Measurements from ENCODE around the gene CACNA1B. TPM values are rescaled to one million over a fixed set of nuclear protein-coding genes. Genes with fewer than 3 reads are reported as not detected.

Gene CACNA1B
- total RNA-seq, 1 donor from 2014 or later, result under 0.01 TPM

GRCh38 chr9:138050472-138051330 lies 173.1 kb downstream of the CACNA1B start:
- H3K4me3 ChIP-seq (ENCODE audit: low read depth, low read length), result no peak overlapping the region
- DNase-seq (ENCODE audit: low read depth), result no peak
- TF ChIP-seq CTCF (conservative IDR thresholded peaks at IDR 0.05; ENCODE audit: low read depth, low read length), result no peak

- no peak for TF ChIP-seq CTCF (conservative IDR thresholded peaks at IDR 0.05; ENCODE audit: low read depth, low read length)
- no peak overlapping the region for H3K4me3 ChIP-seq (ENCODE audit: low read depth, low read length)
- DNase-seq (ENCODE audit: low read depth), result no peak
Measured at GRCh38 chr9:138051586-138052321, 174.2 kb downstream of the CACNA1B start.

GRCh38 chr9:138052322-138052615 lies 174.7 kb downstream of the CACNA1B start:
- H3K4me3 ChIP-seq (ENCODE audit: low read depth, low read length), result no peak overlapping the region
- no peak for TF ChIP-seq CTCF (conservative IDR thresholded peaks at IDR 0.05; ENCODE audit: low read depth, low read length)
- DNase-seq (ENCODE audit: low read depth), result no peak

- no peak for TF ChIP-seq CTCF (conservative IDR thresholded peaks at IDR 0.05; ENCODE audit: low read depth, low read length)
- no peak for DNase-seq (ENCODE audit: low read depth)
- no peak overlapping the region for H3K4me3 ChIP-seq (ENCODE audit: low read depth, low read length)
Measured at GRCh38 chr9:138052635-138053320, 175.2 kb downstream of the CACNA1B start.

GRCh38 chr9:138053321-138053868 lies 175.8 kb downstream of the CACNA1B start:
- H3K4me3 ChIP-seq (ENCODE audit: low read depth, low read length), result no peak overlapping the region
- no peak for DNase-seq (ENCODE audit: low read depth)
- TF ChIP-seq CTCF (conservative IDR thresholded peaks at IDR 0.05; ENCODE audit: low read depth, low read length), result no peak

- TF ChIP-seq CTCF (conservative IDR thresholded peaks at IDR 0.05; ENCODE audit: low read depth, low read length), result no peak
- no peak for DNase-seq (ENCODE audit: low read depth)
- no peak overlapping the region for H3K4me3 ChIP-seq (ENCODE audit: low read depth, low read length)
Measured at GRCh38 chr9:138053996-138054752, 176.6 kb downstream of the CACNA1B start.
